ENCODE measurements around the gene LMCD1.

Gene LMCD1

DNA sequence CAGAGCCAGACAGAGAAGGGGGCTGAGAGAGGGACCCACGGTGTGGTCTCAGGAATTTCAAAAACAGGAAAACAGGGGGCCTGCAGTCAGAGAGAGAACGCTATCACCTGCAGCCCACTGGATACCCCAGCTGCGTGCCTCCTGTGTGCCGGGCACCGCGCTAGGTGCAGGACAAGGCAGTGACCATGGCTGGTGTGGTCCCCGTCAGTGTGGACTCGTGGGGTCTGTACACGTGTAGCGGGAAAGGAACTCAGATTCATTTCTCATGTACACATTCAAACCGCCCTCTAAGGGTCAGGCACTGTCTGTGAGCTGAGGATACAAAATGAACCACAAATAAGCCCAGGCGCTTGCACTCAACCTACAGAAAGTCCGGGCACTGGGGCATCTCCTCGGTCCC lies 122.1 kb downstream of the LMCD1 start:
- no peak for DNase-seq
